Neuron (in vitro differentiated cells): ENCODE data around the gene SUCNR1.
"Not testable (repeated sequence)": the region's sequence is repeated elsewhere in the genome, so short reads cannot be mapped to it uniquely, and the experiment has no call there.

Experiments
- H2AFZ ChIP-seq: one replicate; pipeline ENCODE4 v1.6.1; 2013; ENCODE audit warnings: low read depth, mild to moderate bottlenecking, inconsistent platforms, low read length, moderate library complexity
- H3K27me3 ChIP-seq: one replicate; pipeline ENCODE4 v1.6.1; 2013; ENCODE audit warnings: low read length; ENCODE audit not compliant: insufficient read depth
- H3K36me3 ChIP-seq: one replicate; pipeline ENCODE4 v1.6.1; 2013; ENCODE audit warnings: low read length; ENCODE audit not compliant: insufficient read depth
- H3K4me1 ChIP-seq: one replicate; pipeline ENCODE4 v1.6.1; 2013; ENCODE audit warnings: low read length; ENCODE audit not compliant: insufficient read depth
- H3K4me3 ChIP-seq: 2 replicates; pipeline ENCODE4 v1.5.1; 2013; ENCODE audit warnings: mild to moderate bottlenecking, low read length, moderate library complexity
- H3K9me3 ChIP-seq: one replicate; pipeline ENCODE4 v1.6.1; 2013; ENCODE audit warnings: low read length

The SUCNR1 gene

GRCh38 chr3:151873398-151873797 lies at the start of gene SUCNR1:
Gene SUCNR1 (plus strand): TSS chr3:151873643. CDS start chr3:151879893, 6,250 bp downstream.
- H3K4me3 ChIP-seq: no peak within 1 kb of the TSS
- H3K27me3 ChIP-seq: no peaks in the 10 kb centered on the region
- no peaks in the 10 kb centered on the region for H3K4me1 ChIP-seq
- no peaks in the 10 kb centered on the region for H3K9me3 ChIP-seq
- H2AFZ ChIP-seq: no peak within 1 kb of the TSS
- no peaks in the 10 kb centered on the region for H3K36me3 ChIP-seq

- H3K9me3 ChIP-seq: no peaks in the 10 kb centered on the region
- no peaks in the 10 kb centered on the region for H3K36me3 ChIP-seq
- no peaks in the 10 kb centered on the region for H3K4me1 ChIP-seq
- no peak overlapping the region for H3K4me3 ChIP-seq
- H2AFZ ChIP-seq: no peak overlapping the region
- H3K27me3 ChIP-seq: no peaks in the 10 kb centered on the region
Measured at GRCh38 chr3:151827816-151828215, 45.6 kb upstream of the SUCNR1 start.

GRCh38 chr3:151835751-151836525 lies 37.5 kb upstream of the SUCNR1 start:
- no peaks in the 10 kb centered on the region for H3K9me3 ChIP-seq
- no peaks in the 10 kb centered on the region for H3K27me3 ChIP-seq
- H3K4me1 ChIP-seq: peaks cover 10% of the 10 kb centered on the region
- H3K4me3 ChIP-seq: no peak overlapping the region
- H3K36me3 ChIP-seq: no peaks in the 10 kb centered on the region
- H2AFZ ChIP-seq: no peak overlapping the region

GRCh38 chr3:151837057-151837456 lies 36.4 kb upstream of the SUCNR1 start:
- Histone ChIP-seq H3K4me1 (peaks cover 10% of the 10 kb centered on the region), H2AFZ (no peak overlapping the region), H3K9me3 (no peaks in the 10 kb centered on the region), H3K36me3 (no peaks in the 10 kb centered on the region), H3K4me3 (no peak overlapping the region), H3K27me3 (no peaks in the 10 kb centered on the region)

GRCh38 chr3:151838574-151839312 lies 34.7 kb upstream of the SUCNR1 start:
- Histone ChIP-seq H3K4me3 (no peak overlapping the region), H3K9me3 (no peaks in the 10 kb centered on the region), H3K27me3 (no peaks in the 10 kb centered on the region), H2AFZ (no peak overlapping the region), H3K36me3 (no peaks in the 10 kb centered on the region), H3K4me1 (peaks cover 14% of the 10 kb centered on the region)

- Histone ChIP-seq H2AFZ (no peak overlapping the region), H3K4me3 (no peak overlapping the region), H3K4me1 (peaks cover 14% of the 10 kb centered on the region), H3K27me3 (no peaks in the 10 kb centered on the region), H3K36me3 (no peaks in the 10 kb centered on the region), H3K9me3 (no peaks in the 10 kb centered on the region)
Measured at GRCh38 chr3:151839313-151839631, 34.2 kb upstream of the SUCNR1 start.

GRCh38 chr3:151841801-151842200 lies 31.6 kb upstream of the SUCNR1 start:
- Histone ChIP-seq H3K4me3 (no peak overlapping the region), H3K27me3 (no peaks in the 10 kb centered on the region), H3K36me3 (no peaks in the 10 kb centered on the region), H2AFZ (no peak overlapping the region), H3K9me3 (no peaks in the 10 kb centered on the region), H3K4me1 (peaks cover 8% of the 10 kb centered on the region)

- Histone ChIP-seq H3K9me3 (no peaks in the 10 kb centered on the region), H2AFZ (no peak overlapping the region), H3K36me3 (no peaks in the 10 kb centered on the region), H3K4me3 (no peak overlapping the region), H3K27me3 (no peaks in the 10 kb centered on the region), H3K4me1 (peaks cover 3% of the 10 kb centered on the region)
Measured at GRCh38 chr3:151843275-151843674, 30.2 kb upstream of the SUCNR1 start.

GRCh38 chr3:151845306-151845905 lies 28.0 kb upstream of the SUCNR1 start:
- Histone ChIP-seq H3K27me3 (no peaks in the 10 kb centered on the region), H3K9me3 (no peaks in the 10 kb centered on the region), H3K4me1 (peaks cover 3% of the 10 kb centered on the region), H3K4me3 (no peak overlapping the region), H2AFZ (no peak overlapping the region), H3K36me3 (no peaks in the 10 kb centered on the region)

- H3K4me3 ChIP-seq, H3K4me1 ChIP-seq, H3K27me3 ChIP-seq, H2AFZ ChIP-seq, H3K9me3 ChIP-seq, H3K36me3 ChIP-seq: not testable (repeated sequence)
Measured at GRCh38 chr3:151850065-151850464, 23.4 kb upstream of the SUCNR1 start.

- Histone ChIP-seq H3K9me3 (no peaks in the 10 kb centered on the region), H2AFZ (no peak overlapping the region), H3K36me3 (no peaks in the 10 kb centered on the region), H3K27me3 (no peaks in the 10 kb centered on the region), H3K4me1 (no peaks in the 10 kb centered on the region), H3K4me3 (no peak overlapping the region)
Measured at GRCh38 chr3:151852074-151852811, 21.2 kb upstream of the SUCNR1 start.

- H2AFZ ChIP-seq: no peak overlapping the region
- H3K36me3 ChIP-seq: no peaks in the 10 kb centered on the region
- H3K4me3 ChIP-seq: no peak overlapping the region
- no peaks in the 10 kb centered on the region for H3K9me3 ChIP-seq
- no peaks in the 10 kb centered on the region for H3K4me1 ChIP-seq
- H3K27me3 ChIP-seq: no peaks in the 10 kb centered on the region
Measured at GRCh38 chr3:151856118-151856517, 17.3 kb upstream of the SUCNR1 start.

- H3K4me1 ChIP-seq: no peaks in the 10 kb centered on the region
- H3K27me3 ChIP-seq: no peaks in the 10 kb centered on the region
- H2AFZ ChIP-seq: no peak overlapping the region
- no peaks in the 10 kb centered on the region for H3K9me3 ChIP-seq
- no peak overlapping the region for H3K4me3 ChIP-seq
- H3K36me3 ChIP-seq: no peaks in the 10 kb centered on the region
Measured at GRCh38 chr3:151856641-151857040, 16.8 kb upstream of the SUCNR1 start.
